Measurements from ENCODE around the gene KLHL21. TPM values are rescaled to one million over a fixed set of nuclear protein-coding genes. Genes with fewer than 3 reads are reported as not detected.

The KLHL21 gene
- total and polyA plus RNA-seq, 2 donors (not counting 1 experiment from before 2014, with no cell fraction given): 14.4 to 29.9 TPM

- intact Hi-C loops (cut with micrococcal nuclease): loop anchor here (1.0 to 2.0 kb wide), 5 partner anchors 22 to 183 kb away; partner anchors contain the start of genes CAMTA1, DNAJC11 and NOL9
- peak overlapping the region in 1 of 2 donors; percentile 51 for H3K27ac ChIP-seq (ENCODE audit: low read length in 2 of 2)
- H2AFZ ChIP-seq (ENCODE audit: insufficient read depth, low read depth, low read length, poor library complexity, severe bottlenecking): peak overlapping the region; percentile 89
- peak overlapping the region; percentile 100 for H3K4me2 ChIP-seq (replicated peaks; ENCODE audit: low read depth, low read length, poor library complexity, severe bottlenecking)
- no peaks in the 10 kb centered on the region for H3K27me3 Mint-ChIP-seq
- H3K27me3 ChIP-seq (replicated peaks in 1 of 4; ENCODE audit: control extremely low read depth in 1 of 4, control insufficient read depth in 3 of 4, insufficient read depth in 4 of 4, low read length in 3 of 4): no peaks in the 10 kb centered on the region
- POLR2A ChIA-PET: interaction anchor here (0.7 to 3.4 kb wide), 6 partner anchors 10 to 208 kb away, joined by 4 to 21 read pairs (median 12); partner anchors contain the start of genes NOL9, PHF13, TAS1R1 and ZBTB48
- no peak for DNase-seq
- H3K4me1 ChIP-seq (ENCODE audit: control insufficient read depth in 2 of 2, insufficient read depth in 2 of 2, low read length in 2 of 2): peaks cover 29 to 43% of the 10 kb centered on the region in 2 donors
- peak overlapping the region; percentile 78 for H3K9ac ChIP-seq (ENCODE audit: low read length)
- H3K4me1 Mint-ChIP-seq: peaks cover 40% of the 10 kb centered on the region
- H3K79me2 ChIP-seq (ENCODE audit: control insufficient read depth, insufficient read depth, low read length): peaks cover 46% of the 10 kb centered on the region
- H3K36me3 ChIP-seq (replicated peaks in 1 of 2; ENCODE audit: control extremely low read depth in 1 of 2, control insufficient read depth in 1 of 2, extremely low read depth in 1 of 2, insufficient read depth in 2 of 2, low read length in 1 of 2): peaks cover 0 to 10% of the 10 kb centered on the region in 2 experiments
- H3K9me3 Mint-ChIP-seq (ENCODE audit: insufficient read depth): no peaks in the 10 kb centered on the region
- TF ChIP-seq CTCF (IDR thresholded peaks at IDR 0.05) (no peak), EZH2 (IDR thresholded peaks at IDR 0.05; ENCODE audit: borderline replicate concordance, insufficient read depth, low read depth, low read length, poor library complexity, severe bottlenecking) (no peak)
- under 1% methylated on average over 103 of the region's 103 CpGs for WGBS (ENCODE audit: insufficient coverage)
- H3K27ac Mint-ChIP-seq: peak overlapping the region; percentile 92
- peak overlapping the region; percentile 93 for H3K4me3 Mint-ChIP-seq
- H3K9me3 ChIP-seq (ENCODE audit: control extremely low read depth in 1 of 3, control insufficient read depth in 2 of 3, insufficient read depth in 1 of 3, low read length in 2 of 3): no peaks in the 10 kb centered on the region
- CTCF ChIA-PET: interaction anchor here (1.1 to 5.4 kb wide), 4 partner anchors 20 to 47 kb away, joined by 3 to 33 read pairs (median 10); partner anchors contain the start of genes NOL9, TAS1R1, THAP3 and ZBTB48
- H3K4me3 ChIP-seq (ENCODE audit: control extremely low read depth in 1 of 5, extremely low read depth in 1 of 5, insufficient read depth in 1 of 5, low read depth in 2 of 5, low read length in 4 of 5): peak overlapping the region; percentile 66 to 94 (median 82)
- ATAC-seq (ENCODE audit: low read depth): peak; percentile 29
- H4K20me1 ChIP-seq (ENCODE audit: control insufficient read depth, insufficient read depth, low read length, poor library complexity, severe bottlenecking): peaks cover 41% of the 10 kb centered on the region
These were observed 573 bp downstream of the KLHL21 start for GRCh38 chr1:6601923-6602668.

Measured in B cell (primary cell).